Panc1 (cell line): ENCODE data around the gene CYP2W1. TPM values are rescaled to one million over a fixed set of nuclear protein-coding genes. Genes with fewer than 3 reads are reported as not detected.

Experiments
- ATAC-seq: fragments of 200-7000 bp; cut with Tn5 transposase; 2 replicates; pipeline ENCODE4 v1.9.1; 2020; ENCODE audit warnings: mild to moderate bottlenecking, moderate library complexity
- BruUV-seq: library from RNA; stranded (reverse); fragments of 400-500 nt; replicated peaks from 2 replicates; lab custom pipeline; 2021; lab: Mats Ljungman, UMichigan
- CTCF ChIA-PET: fragments of 300-600 bp; sonication (Branson Sonifier 250); formaldehyde crosslinking; loops from one replicate; lab custom pipeline; 2022; ENCODE audit warnings: antibody characterized with exemption; lab: Charles Lee
- POLR2A ChIA-PET: fragments of 300-600 bp; sonication (Branson Sonifier 250); formaldehyde crosslinking; loops from one replicate; lab custom pipeline; 2022; ENCODE audit warnings: antibody characterized with exemption; lab: Charles Lee
- DNase-seq: peaks from one replicate; pipeline ENCODE4 v3.0.0-alpha.2; 2010; ENCODE audit warnings: low read depth, low spot score
- H3K27ac ChIP-seq: 2 replicates; pipeline ENCODE4 v1.5.1; 2011; ENCODE audit warnings: mild to moderate bottlenecking, low read length, inconsistent platforms
- H3K27me3 ChIP-seq: fragments of 200-500 bp; sonication (Bioruptor generic); 2 replicates; pipeline ENCODE4 v1.6.0; 2014; ENCODE audit warnings: low read length, inconsistent platforms; ENCODE audit not compliant: control insufficient read depth, insufficient read depth
- H3K36me3 ChIP-seq: fragments of 200-500 bp; sonication (Bioruptor generic); 2 replicates; pipeline ENCODE4 v1.5.1; 2014; ENCODE audit warnings: inconsistent platforms, mild to moderate bottlenecking, low read length, moderate library complexity; ENCODE audit not compliant: control insufficient read depth, insufficient read depth
- H3K4me1 ChIP-seq: 2 replicates; pipeline ENCODE4 v1.5.1; 2011; ENCODE audit warnings: inconsistent platforms, mild to moderate bottlenecking, low read length, moderate library complexity; ENCODE audit not compliant: control insufficient read depth, insufficient read depth
- H3K4me3 ChIP-seq, 2 experiments: 2 replicates each; pipeline ENCODE4 v1.5.1; 2011 to 2012; ENCODE audit warnings: low read depth in 2 of 2, low read length in 2 of 2, mild to moderate bottlenecking in 2 of 2, inconsistent platforms in 1 of 2, moderate library complexity in 1 of 2
- H3K9me3 ChIP-seq: fragments of 200-500 bp; sonication (Bioruptor generic); 2 replicates; pipeline ENCODE4 v1.5.1; 2014; ENCODE audit warnings: low read depth, mild to moderate bottlenecking, inconsistent platforms, low read length, moderate library complexity; ENCODE audit not compliant: control insufficient read depth, insufficient read depth
- CTCF ChIP-seq: fragments of 450-650 bp; IDR thresholded peaks from 2 replicates; pipeline ENCODE4 v1.5.1; 2017; ENCODE audit warnings: mild to moderate bottlenecking
- POLR2AphosphoS5 ChIP-seq: IDR thresholded peaks from 2 replicates; pipeline ENCODE4 v1.6.1; 2012; ENCODE audit warnings: mild to moderate bottlenecking, low read depth, low read length, moderate library complexity
- SIN3A ChIP-seq: IDR thresholded peaks from 2 replicates; pipeline ENCODE4 v1.6.1; 2012; ENCODE audit warnings: low read depth, mild to moderate bottlenecking, low read length, moderate library complexity, borderline replicate concordance; ENCODE audit not compliant: insufficient read depth
- TCF7L2 ChIP-seq: IDR thresholded peaks from 2 replicates; pipeline ENCODE4 v1.6.1; 2011; ENCODE audit warnings: mild to moderate bottlenecking, low read depth, low read length, inconsistent platforms
- in situ Hi-C: cut with HindIII; loops from 2 replicates; pipeline ENCODE4 v1.10.0; 2016; ENCODE audit warnings: low sequenced_read_pairs, low pct_unique_long_range_greater_than_20kb
- intact Hi-C: fragments of 100-400 bp; cut with micrococcal nuclease; formaldehyde crosslinking; loops from one replicate; pipeline ENCODE4 v1.10.0; 2022; ENCODE audit not compliant: unreplicated experiment
- total RNA-seq: library from RNA; stranded (reverse); gene quantifications from one replicate; pipeline ENCODE4 v1.2.1, GENCODE V29; 2021; ENCODE audit not compliant: unreplicated experiment
- TF ChIP-seq, protein P1 (sequence below), 2 experiments: IDR thresholded peaks; 2 replicates each; pipeline ENCODE4 v1.6.1; 2011 to 2012; ENCODE audit warnings: low read depth in 2 of 2, control low read depth in 1 of 2, low read length in 1 of 2, mild to moderate bottlenecking in 1 of 2, moderate library complexity in 1 of 2; ENCODE audit not compliant: insufficient read depth in 1 of 2

CYP2W1 gene
- total RNA-seq, 1 experiment from 2014 or later = 0.74 TPM

- BruUV-seq = no TSS peak
- H3K4me1 ChIP-seq = peaks cover 30% of the 10 kb centered on the region
- no peak for ATAC-seq
- no peaks in the 10 kb centered on the region for H3K27me3 ChIP-seq
- H3K4me3 ChIP-seq = no peak overlapping the region
- H3K9me3 ChIP-seq = no peaks in the 10 kb centered on the region
- no peak for DNase-seq
- CTCF ChIA-PET = no interaction called here
- H3K27ac ChIP-seq = peak overlapping the region; percentile 90
- intact Hi-C loops (no loop called here), in situ Hi-C loops (no loop called here)
- H3K36me3 ChIP-seq = peaks cover 4% of the 10 kb centered on the region; the same call in 1 of the 2 replicates
- TF ChIP-seq POLR2AphosphoS5 = no peak
- POLR2A ChIA-PET = no interaction called here
Observed at GRCh38 chr7:1029637-1030443, 46.9 kb downstream of the CYP2W1 start.

GRCh38 chr7:1030444-1031070, 47.6 kb downstream of the CYP2W1 start:
- no peak overlapping the region for H3K27ac ChIP-seq
- H3K36me3 ChIP-seq = peaks cover 4% of the 10 kb centered on the region; the same call in 1 of the 2 replicates
- ChIA-PET POLR2A (interaction anchor here (0.6 kb wide), 1 partner anchor 616 kb away, joined by 3 read pairs; no protein-coding TSS in a partner anchor), CTCF (interaction anchor here (0.5 to 0.7 kb wide), 2 partner anchors 1420 to 1439 kb away, joined by 3 read pairs; no protein-coding TSS in a partner anchor)
- TF ChIP-seq SIN3A (no peak), CTCF (no peak), POLR2AphosphoS5 (no peak), TCF7L2 (no peak)
- TF ChIP-seq, protein P1, sequence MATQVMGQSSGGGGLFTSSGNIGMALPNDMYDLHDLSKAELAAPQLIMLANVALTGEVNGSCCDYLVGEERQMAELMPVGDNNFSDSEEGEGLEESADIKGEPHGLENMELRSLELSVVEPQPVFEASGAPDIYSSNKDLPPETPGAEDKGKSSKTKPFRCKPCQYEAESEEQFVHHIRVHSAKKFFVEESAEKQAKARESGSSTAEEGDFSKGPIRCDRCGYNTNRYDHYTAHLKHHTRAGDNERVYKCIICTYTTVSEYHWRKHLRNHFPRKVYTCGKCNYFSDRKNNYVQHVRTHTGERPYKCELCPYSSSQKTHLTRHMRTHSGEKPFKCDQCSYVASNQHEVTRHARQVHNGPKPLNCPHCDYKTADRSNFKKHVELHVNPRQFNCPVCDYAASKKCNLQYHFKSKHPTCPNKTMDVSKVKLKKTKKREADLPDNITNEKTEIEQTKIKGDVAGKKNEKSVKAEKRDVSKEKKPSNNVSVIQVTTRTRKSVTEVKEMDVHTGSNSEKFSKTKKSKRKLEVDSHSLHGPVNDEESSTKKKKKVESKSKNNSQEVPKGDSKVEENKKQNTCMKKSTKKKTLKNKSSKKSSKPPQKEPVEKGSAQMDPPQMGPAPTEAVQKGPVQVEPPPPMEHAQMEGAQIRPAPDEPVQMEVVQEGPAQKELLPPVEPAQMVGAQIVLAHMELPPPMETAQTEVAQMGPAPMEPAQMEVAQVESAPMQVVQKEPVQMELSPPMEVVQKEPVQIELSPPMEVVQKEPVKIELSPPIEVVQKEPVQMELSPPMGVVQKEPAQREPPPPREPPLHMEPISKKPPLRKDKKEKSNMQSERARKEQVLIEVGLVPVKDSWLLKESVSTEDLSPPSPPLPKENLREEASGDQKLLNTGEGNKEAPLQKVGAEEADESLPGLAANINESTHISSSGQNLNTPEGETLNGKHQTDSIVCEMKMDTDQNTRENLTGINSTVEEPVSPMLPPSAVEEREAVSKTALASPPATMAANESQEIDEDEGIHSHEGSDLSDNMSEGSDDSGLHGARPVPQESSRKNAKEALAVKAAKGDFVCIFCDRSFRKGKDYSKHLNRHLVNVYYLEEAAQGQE (IDR thresholded peaks at IDR 0.05; ENCODE audit: insufficient read depth in 1 of 2, low read depth in 2 of 2, low read length in 1 of 2) = no peak
- peaks cover 27% of the 10 kb centered on the region for H3K4me1 ChIP-seq
- no peaks in the 10 kb centered on the region for H3K9me3 ChIP-seq
- DNase-seq (no peak), ATAC-seq (no peak)
- H3K4me3 ChIP-seq = no peak overlapping the region
- intact Hi-C loops (no loop called here), in situ Hi-C loops (no loop called here)
- no TSS peak for BruUV-seq
- H3K27me3 ChIP-seq = no peaks in the 10 kb centered on the region
